Trophoblast cell (in vitro differentiated cells and primary cell): Measurements from ENCODE around the gene PPP1R7.

Source experiments
- DNase-seq, 2 donors: peaks; one replicate each; pipeline ENCODE4 v3.0.0-alpha.2; 2016
- H2AFZ ChIP-seq: 2 replicates; pipeline ENCODE4 v1.6.1; 2013; ENCODE audit warnings: low read length, moderate library complexity, mild to moderate bottlenecking; ENCODE audit not compliant: insufficient read depth, poor library complexity
- H2AK5ac ChIP-seq: 2 replicates; pipeline ENCODE4 v1.6.1; 2013; ENCODE audit warnings: mild to moderate bottlenecking, low read length
- H2BK120ac ChIP-seq: 2 replicates; pipeline ENCODE4 v1.6.1; 2013; ENCODE audit warnings: low read length, mild to moderate bottlenecking, moderate library complexity; ENCODE audit not compliant: insufficient read depth, poor library complexity
- H2BK12ac ChIP-seq: 2 replicates; pipeline ENCODE4 v1.6.1; 2013; ENCODE audit warnings: mild to moderate bottlenecking, low read length, moderate library complexity
- H2BK5ac ChIP-seq: 2 replicates; pipeline ENCODE4 v1.6.1; 2013; ENCODE audit warnings: low read length, low read depth, moderate library complexity, mild to moderate bottlenecking; ENCODE audit not compliant: poor library complexity
- H3K14ac ChIP-seq: 2 replicates; pipeline ENCODE4 v1.6.1; 2013; ENCODE audit warnings: mild to moderate bottlenecking, low read length
- H3K18ac ChIP-seq: 2 replicates; pipeline ENCODE4 v1.6.1; 2013; ENCODE audit warnings: mild to moderate bottlenecking, low read length
- H3K23ac ChIP-seq: 2 replicates; pipeline ENCODE4 v1.6.1; 2013; ENCODE audit warnings: low read length
- H3K27ac ChIP-seq: 2 replicates; pipeline ENCODE4 v1.5.1; 2013; ENCODE audit warnings: low read depth, mild to moderate bottlenecking, inconsistent platforms, low read length, moderate library complexity
- H3K27me3 ChIP-seq: 2 replicates; pipeline ENCODE4 v1.6.1; 2013; ENCODE audit warnings: inconsistent platforms, mild to moderate bottlenecking, low read length, moderate library complexity; ENCODE audit not compliant: insufficient read depth
- H3K36me3 ChIP-seq, 2 experiments: 1 replicate in 1 of 2; 2 replicates in 1 of 2; pipeline ENCODE4 v1.6.1; 2013; ENCODE audit warnings: low read length in 2 of 2, mild to moderate bottlenecking in 2 of 2, moderate library complexity in 1 of 2; ENCODE audit not compliant: insufficient read depth in 2 of 2, control insufficient read depth in 1 of 2
- H3K4ac ChIP-seq: 2 replicates; pipeline ENCODE4 v1.6.1; 2013; ENCODE audit warnings: low read depth, mild to moderate bottlenecking, low read length, moderate library complexity
- H3K4me1 ChIP-seq, 2 experiments: 1 replicate in 1 of 2; 2 replicates in 1 of 2; pipeline ENCODE4 v1.6.1; 2013; ENCODE audit warnings: low read length in 2 of 2, mild to moderate bottlenecking in 2 of 2, moderate library complexity in 1 of 2; ENCODE audit not compliant: insufficient read depth in 2 of 2, control insufficient read depth in 1 of 2
- H3K4me2 ChIP-seq: 2 replicates; pipeline ENCODE4 v1.6.1; 2013; ENCODE audit warnings: inconsistent platforms, mild to moderate bottlenecking, low read length, moderate library complexity
- H3K4me3 ChIP-seq: 2 replicates; pipeline ENCODE4 v1.5.1; 2013; ENCODE audit warnings: mild to moderate bottlenecking, low read depth, low read length, inconsistent platforms
- H3K79me1 ChIP-seq: one replicate; pipeline ENCODE4 v1.6.1; 2013; ENCODE audit warnings: low read length
- H3K79me2 ChIP-seq: 2 replicates; pipeline ENCODE4 v1.6.1; 2013; ENCODE audit warnings: low read length, mild to moderate bottlenecking; ENCODE audit not compliant: control insufficient read depth, insufficient read depth, poor library complexity
- H3K9ac ChIP-seq: 2 replicates; pipeline ENCODE4 v1.6.1; 2013; ENCODE audit warnings: mild to moderate bottlenecking, low read length
- H3K9me3 ChIP-seq: 2 replicates; pipeline ENCODE4 v1.6.1; 2013; ENCODE audit warnings: low read depth, mild to moderate bottlenecking, control low read depth, inconsistent platforms, low read length; ENCODE audit not compliant: insufficient read depth
- H4K12ac ChIP-seq: 2 replicates; pipeline ENCODE4 v1.6.1; 2013; ENCODE audit warnings: low read depth, mild to moderate bottlenecking, low read length, moderate library complexity
- H4K8ac ChIP-seq: 2 replicates; pipeline ENCODE4 v1.6.1; 2013; ENCODE audit warnings: low read depth, mild to moderate bottlenecking, low read length, moderate library complexity
- H4K91ac ChIP-seq: one replicate; pipeline ENCODE4 v1.6.1; 2013; ENCODE audit warnings: low read depth, mild to moderate bottlenecking, low read length, moderate library complexity
- WGBS: extraction: QIAGEN DNeasy Blood & Tissue Kit; methylation state at CpG from one replicate; pipeline ENCODE4 v1.1.7; 2013; ENCODE audit warnings: missing lambda C conversion rate; ENCODE audit not compliant: insufficient read length, insufficient coverage; ENCODE audit errors: extremely low coverage; 5-methylcytosine and 5-hydroxymethylcytosine counted together

Gene PPP1R7

GRCh38 chr2:241224018-241224850 lies 74.0 kb downstream of the PPP1R7 start:
- Histone ChIP-seq H2BK12ac (no peak overlapping the region), H3K4me3 (no peak overlapping the region), H4K91ac (no peak overlapping the region), H3K4me1 (peaks cover 0 to 4% of the 10 kb centered on the region in 2 experiments), H3K9me3 (no peaks in the 10 kb centered on the region), H3K79me2 (no peaks in the 10 kb centered on the region), H3K9ac (no peak overlapping the region), H3K27ac (no peak overlapping the region), H2BK120ac (no peak overlapping the region), H3K14ac (no peak overlapping the region), H2BK5ac (no peak overlapping the region), H4K12ac (no peak overlapping the region), H3K4ac (no peak overlapping the region), H3K4me2 (no peak overlapping the region), H3K18ac (no peak overlapping the region), H2AK5ac (no peak overlapping the region), H3K36me3 (peaks cover 41 to 44% of the 10 kb centered on the region in 2 experiments), H4K8ac (no peak overlapping the region), H3K79me1 (no peaks in the 10 kb centered on the region), H3K23ac (no peak overlapping the region), H2AFZ (no peak overlapping the region), H3K27me3 (no peaks in the 10 kb centered on the region)
- no CpG with 5 or more reads among the region's 26 CpGs for WGBS
- DNase-seq: peak; percentile 36 to 43

- H3K36me3 ChIP-seq: peaks cover 48 to 51% of the 10 kb centered on the region in 2 experiments
- H3K9ac ChIP-seq: no peak overlapping the region
- WGBS: no CpG with 5 or more reads among the region's 8 CpGs
- no peak overlapping the region for H3K14ac ChIP-seq
- no peak overlapping the region for H3K23ac ChIP-seq
- no peaks in the 10 kb centered on the region for H3K79me2 ChIP-seq
- no peaks in the 10 kb centered on the region for H3K27me3 ChIP-seq
- no peak overlapping the region for H2AK5ac ChIP-seq
- no peak overlapping the region for H2BK5ac ChIP-seq
- H3K4me1 ChIP-seq: peaks cover 0 to 4% of the 10 kb centered on the region in 2 experiments
- no peaks in the 10 kb centered on the region for H3K9me3 ChIP-seq
- no peak overlapping the region for H3K18ac ChIP-seq
- no peak for DNase-seq
- H4K12ac ChIP-seq: no peak overlapping the region
- no peak overlapping the region for H2BK12ac ChIP-seq
- H2AFZ ChIP-seq: no peak overlapping the region
- H3K27ac ChIP-seq: no peak overlapping the region
- no peak overlapping the region for H3K4ac ChIP-seq
- no peak overlapping the region for H3K4me3 ChIP-seq
- no peaks in the 10 kb centered on the region for H3K79me1 ChIP-seq
- no peak overlapping the region for H4K91ac ChIP-seq
- no peak overlapping the region for H4K8ac ChIP-seq
- no peak overlapping the region for H3K4me2 ChIP-seq
- no peak overlapping the region for H2BK120ac ChIP-seq
These were observed 74.7 kb downstream of the PPP1R7 start for GRCh38 chr2:241224851-241225438.

GRCh38 chr2:241225545-241225944 lies 75.3 kb downstream of the PPP1R7 start:
- no peak overlapping the region for H3K14ac ChIP-seq
- no peak overlapping the region for H3K4me3 ChIP-seq
- H3K79me2 ChIP-seq: no peaks in the 10 kb centered on the region
- peaks cover 0 to 4% of the 10 kb centered on the region in 2 experiments for H3K4me1 ChIP-seq
- no peak overlapping the region for H3K4ac ChIP-seq
- no peak overlapping the region for H4K12ac ChIP-seq
- no peak overlapping the region for H2BK5ac ChIP-seq
- no peaks in the 10 kb centered on the region for H3K27me3 ChIP-seq
- H4K8ac ChIP-seq: no peak overlapping the region
- no peak overlapping the region for H2BK12ac ChIP-seq
- no peak overlapping the region for H2AK5ac ChIP-seq
- H3K9me3 ChIP-seq: no peaks in the 10 kb centered on the region
- H3K18ac ChIP-seq: no peak overlapping the region
- no CpG with 5 or more reads among the region's 16 CpGs for WGBS
- no peak overlapping the region for H2BK120ac ChIP-seq
- no peak overlapping the region for H3K4me2 ChIP-seq
- peak in 1 of 2 donors; percentile 19 for DNase-seq
- no peak overlapping the region for H3K9ac ChIP-seq
- peaks cover 54 to 57% of the 10 kb centered on the region in 2 experiments for H3K36me3 ChIP-seq
- no peaks in the 10 kb centered on the region for H3K79me1 ChIP-seq
- no peak overlapping the region for H2AFZ ChIP-seq
- no peak overlapping the region for H3K27ac ChIP-seq
- no peak overlapping the region for H3K23ac ChIP-seq
- no peak overlapping the region for H4K91ac ChIP-seq

- Histone ChIP-seq H3K4me1 (peaks cover 0 to 4% of the 10 kb centered on the region in 2 experiments), H2BK12ac (no peak overlapping the region), H3K4me3 (no peak overlapping the region), H3K79me1 (no peaks in the 10 kb centered on the region), H3K27ac (no peak overlapping the region), H2BK120ac (no peak overlapping the region), H4K8ac (no peak overlapping the region), H3K23ac (no peak overlapping the region), H2AK5ac (no peak overlapping the region), H3K4me2 (no peak overlapping the region), H2BK5ac (no peak overlapping the region), H4K12ac (no peak overlapping the region), H3K79me2 (no peaks in the 10 kb centered on the region), H3K27me3 (no peaks in the 10 kb centered on the region), H3K4ac (no peak overlapping the region), H2AFZ (no peak overlapping the region), H3K36me3 (peaks cover 58 to 61% of the 10 kb centered on the region in 2 experiments), H3K18ac (no peak overlapping the region), H3K9me3 (no peaks in the 10 kb centered on the region), H4K91ac (no peak overlapping the region), H3K14ac (no peak overlapping the region), H3K9ac (no peak overlapping the region)
- no CpG with 5 or more reads among the region's 16 CpGs for WGBS
- no peak for DNase-seq
These were observed 75.7 kb downstream of the PPP1R7 start for GRCh38 chr2:241225983-241226382.
